Mesodermal cell (in vitro differentiated cells): Measurements from ENCODE around the gene MYO18B.

Experiments used
- H3K27ac ChIP-seq: 2 replicates; pipeline ENCODE4 v1.7.0; 2013; ENCODE audit warnings: mild to moderate bottlenecking, low read depth, low read length, moderate library complexity; ENCODE audit not compliant: severe bottlenecking
- H3K36me3 ChIP-seq: 2 replicates; pipeline ENCODE4 v1.7.1; 2013; ENCODE audit warnings: mild to moderate bottlenecking, low read length, moderate library complexity; ENCODE audit not compliant: control insufficient read depth, insufficient read depth
- H3K4me1 ChIP-seq: one replicate; pipeline ENCODE4 v1.7.1; 2013; ENCODE audit warnings: mild to moderate bottlenecking, low read length; ENCODE audit not compliant: insufficient read depth, control insufficient read depth, poor library complexity, severe bottlenecking
- H3K4me3 ChIP-seq: 2 replicates; pipeline ENCODE4 v1.7.0; 2013; ENCODE audit warnings: low read length, control low read depth, mild to moderate bottlenecking; ENCODE audit not compliant: insufficient read depth, poor library complexity, severe bottlenecking; ENCODE audit errors: extremely low read depth
- H3K9me3 ChIP-seq: 2 replicates; pipeline ENCODE4 v1.7.1; 2013; ENCODE audit warnings: mild to moderate bottlenecking, low read length, moderate library complexity; ENCODE audit not compliant: control insufficient read depth
- WGBS, 2 experiments: methylation state at CpG; one replicate each; pipeline ENCODE4 v1.1.5; 2013; ENCODE audit warnings: missing lambda C conversion rate in 2 of 2; ENCODE audit not compliant: insufficient coverage in 2 of 2; 5-methylcytosine and 5-hydroxymethylcytosine counted together

MYO18B gene

DNA sequence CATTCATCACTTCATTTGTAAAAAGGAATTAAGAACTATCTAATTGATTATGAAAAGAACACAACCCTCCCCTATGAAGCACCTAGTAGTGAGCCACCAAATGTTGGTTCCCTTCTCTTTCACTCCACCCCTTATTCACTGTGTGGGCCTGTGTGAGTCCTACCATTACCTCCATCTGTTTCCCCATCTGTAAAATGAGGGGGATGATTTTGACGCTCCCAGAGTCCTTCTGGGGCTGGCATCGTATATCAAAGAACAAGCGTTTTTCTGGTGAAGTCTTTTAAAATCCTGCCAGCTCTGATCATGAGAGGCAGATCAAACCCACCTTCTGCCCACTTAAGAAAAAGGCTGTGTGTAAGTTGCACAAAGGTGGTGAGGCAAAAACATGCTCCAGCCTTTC is 330.6 kb downstream of the MYO18B start:
- peaks cover 24% of the 10 kb centered on the region for H3K4me1 ChIP-seq
- no peak overlapping the region for H3K4me3 ChIP-seq
- H3K36me3 ChIP-seq, result no peaks in the 10 kb centered on the region
- 100% methylated on average over 1 to 3 of the region's 3 CpGs for WGBS, 2 experiments
- H3K9me3 ChIP-seq, result peaks cover 6% of the 10 kb centered on the region
- no peak overlapping the region for H3K27ac ChIP-seq

- peaks cover under 1% of the 10 kb centered on the region for H3K4me1 ChIP-seq
- H3K9me3 ChIP-seq, result peaks cover 5% of the 10 kb centered on the region
- no peak overlapping the region for H3K4me3 ChIP-seq
- no peak overlapping the region for H3K27ac ChIP-seq
- WGBS, 2 experiments, result 80 to 100% methylated on average over 1 of the region's 1 CpG
- no peaks in the 10 kb centered on the region for H3K36me3 ChIP-seq
Measured at GRCh38 chr22:26075251-26075650, 333.3 kb downstream of the MYO18B start.

- 81 to 85% methylated on average over 2 of the region's 4 CpGs for WGBS, 2 experiments
- no peak overlapping the region for H3K27ac ChIP-seq
Measured at GRCh38 chr22:26079009-26079408, 337.0 kb downstream of the MYO18B start.

More at GRCh38 chr22:26079009-26079408, 337.0 kb downstream of the MYO18B start:
- no peaks in the 10 kb centered on the region for H3K4me1 ChIP-seq
- H3K4me3 ChIP-seq, result no peak overlapping the region
- H3K9me3 ChIP-seq, result no peaks in the 10 kb centered on the region
- H3K36me3 ChIP-seq, result no peaks in the 10 kb centered on the region
